OCI-M1 (cell line): ENCODE results near the gene OR7G3.
A peak's percentile ranks its signal among the peaks of the same experiment; 100 is the strongest.

ENCODE experiments used
- DNase-seq: peaks from one replicate; lab custom pipeline; 2025; lab: John Stamatoyannopoulos, UW

The OR7G3 gene

DNA sequence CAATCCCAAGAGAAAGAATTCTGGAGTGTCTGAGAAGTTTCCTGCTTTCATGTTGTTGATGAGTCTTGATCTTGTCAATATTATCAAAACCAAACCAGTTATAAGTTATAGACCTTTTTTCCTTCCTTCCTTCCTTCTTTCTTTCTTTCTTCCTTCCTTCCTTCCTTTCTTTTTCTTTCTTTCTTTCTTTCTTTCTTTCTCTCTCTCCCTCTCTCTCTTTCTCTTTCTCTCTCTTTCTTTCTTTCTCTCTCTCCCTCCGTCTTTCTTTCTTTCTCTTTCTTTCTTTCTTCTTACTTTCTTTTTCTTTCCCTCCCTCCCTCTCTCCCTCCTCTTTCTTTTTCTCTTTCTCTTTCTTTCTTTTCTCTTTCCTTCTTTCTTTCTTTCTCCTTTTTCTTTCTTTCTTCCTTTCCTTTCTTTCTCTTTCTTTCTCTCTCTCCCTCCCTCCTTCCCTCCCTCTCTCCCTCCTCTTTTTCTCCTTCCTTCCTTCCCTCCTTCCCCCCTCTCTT is at the start of gene OR7G3:
Gene OR7G3, minus strand, starts transcription at position 51 of the 506 bp plus-strand sequence. Its CDS starts 0 bp downstream, at position 51.
- DNase-seq, result no peak

DNA sequence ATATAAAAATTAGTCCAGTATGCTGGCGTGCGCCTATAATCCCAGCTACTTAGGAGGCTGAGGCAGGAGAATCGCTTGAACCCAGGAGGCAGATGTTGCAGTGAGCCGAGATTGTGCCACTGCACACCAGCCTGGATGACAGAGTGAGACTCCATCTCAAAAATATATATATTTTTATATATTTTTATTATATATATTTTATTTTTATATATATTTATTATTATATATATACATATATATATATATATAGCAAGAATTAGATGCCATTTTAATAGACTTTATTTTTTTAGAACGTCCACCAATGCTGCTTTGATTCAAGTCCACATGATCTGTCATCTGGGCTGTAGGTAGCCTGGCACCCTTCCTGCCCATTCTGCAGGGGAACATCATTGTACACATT is 48.6 kb upstream of the OR7G3 start:
- no peak for DNase-seq

DNA sequence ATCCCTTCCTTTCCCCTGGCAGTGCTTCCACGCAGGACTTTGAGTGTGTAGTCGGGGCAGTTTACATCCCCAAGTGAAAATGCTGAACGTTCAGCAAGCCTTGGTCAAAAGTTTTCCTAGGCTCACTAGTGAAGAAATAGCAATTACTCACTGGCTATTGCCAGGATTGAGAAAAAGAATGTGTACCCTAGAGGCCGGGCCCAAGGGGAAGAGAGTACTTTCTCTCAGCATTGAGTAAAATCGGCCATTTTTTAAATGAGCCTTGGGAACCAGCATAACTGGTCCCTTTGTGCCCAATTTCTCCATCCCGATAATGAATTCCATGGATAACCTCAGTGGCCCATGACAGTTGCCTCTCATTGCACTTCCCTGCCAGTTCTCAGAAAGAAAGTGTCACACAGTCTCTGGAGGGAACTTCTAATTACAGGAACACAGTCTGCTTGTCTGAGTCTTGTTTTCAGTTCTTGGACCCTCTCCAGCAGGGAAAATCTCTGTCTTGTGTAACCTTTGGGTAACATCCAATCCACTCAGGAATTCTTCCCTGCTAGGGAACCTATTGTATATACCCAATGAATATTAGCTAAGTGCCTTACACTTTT is 44.7 kb upstream of the OR7G3 start:
- DNase-seq, result no peak

DNA sequence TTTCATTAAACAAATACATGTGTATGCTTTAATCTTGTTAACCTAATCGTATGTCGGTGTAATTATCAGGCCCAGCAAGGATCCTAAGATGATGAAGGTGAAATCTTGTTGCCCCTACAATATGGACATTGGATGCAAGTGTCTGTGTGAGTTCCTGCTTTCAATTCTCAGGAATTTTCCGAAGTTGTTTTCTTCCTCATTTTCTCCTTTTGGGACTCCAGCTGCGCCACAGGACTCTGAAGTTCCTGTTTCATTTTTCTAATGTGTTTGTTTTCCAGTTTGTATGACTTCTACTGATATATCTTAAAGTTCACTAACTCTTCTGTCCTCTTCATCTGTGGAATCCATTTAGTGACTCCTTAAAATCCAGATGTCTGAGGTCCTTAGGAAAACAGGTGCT is 40.1 kb upstream of the OR7G3 start:
- no peak for DNase-seq

DNA sequence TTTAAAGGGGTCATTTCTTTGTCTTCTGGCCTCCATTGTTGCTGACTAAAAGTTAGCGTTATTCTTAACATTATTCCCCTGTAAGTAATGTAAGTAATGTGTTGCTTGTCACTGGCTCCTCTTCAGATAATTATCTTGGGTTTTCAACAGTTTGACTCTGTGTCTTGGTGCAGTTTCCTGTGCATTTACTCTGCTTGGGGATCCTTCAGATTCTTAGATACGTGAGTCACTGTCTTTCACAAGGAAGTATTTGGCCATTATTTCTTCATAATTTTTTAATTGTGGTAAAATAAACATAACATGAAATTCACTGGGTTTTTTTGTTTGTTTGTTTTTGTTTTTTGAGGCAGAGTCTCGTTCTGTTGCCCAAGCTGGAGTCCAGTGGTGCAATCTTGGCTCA is 38.5 kb upstream of the OR7G3 start:
- DNase-seq, result no peak

DNA sequence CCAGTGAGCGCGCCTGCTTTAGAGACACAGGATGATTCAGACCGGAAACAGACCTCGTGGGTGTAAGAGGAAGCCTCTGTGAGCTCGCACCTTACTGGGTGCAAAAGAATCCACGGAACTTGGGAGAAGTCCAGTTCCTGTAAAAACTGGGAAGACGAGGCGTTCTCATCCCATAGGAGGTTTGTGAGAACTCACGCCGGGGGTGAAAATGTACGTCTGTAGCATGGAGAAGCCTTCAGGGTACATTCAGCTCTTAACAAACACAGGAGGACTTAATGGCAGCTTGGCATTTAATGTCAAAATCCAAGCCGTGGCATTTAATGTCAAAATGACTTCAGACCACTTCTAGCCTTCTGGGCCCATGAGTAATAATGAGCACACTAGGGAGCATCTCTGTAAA is 34.7 kb upstream of the OR7G3 start:
- no peak for DNase-seq

DNA sequence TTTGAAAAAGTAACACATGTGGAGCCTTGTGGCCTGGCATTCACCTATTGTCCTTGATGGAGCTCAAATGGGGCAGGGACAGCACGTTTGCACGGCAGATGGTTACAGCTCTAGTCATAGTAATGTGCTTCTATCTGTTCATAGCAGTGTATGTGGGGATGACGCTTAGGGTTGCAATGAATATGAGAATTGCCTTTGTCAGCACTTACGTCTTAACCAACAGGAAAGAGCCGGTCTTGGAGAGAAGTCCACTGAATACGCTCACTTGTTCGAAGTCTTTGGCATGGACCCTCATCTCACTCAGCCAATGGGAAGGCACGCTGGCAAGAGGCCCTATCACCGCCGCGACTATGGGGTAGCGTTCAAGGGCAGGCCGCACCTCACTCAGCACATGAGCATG is 33.1 kb upstream of the OR7G3 start:
- DNase-seq, result no peak

DNA sequence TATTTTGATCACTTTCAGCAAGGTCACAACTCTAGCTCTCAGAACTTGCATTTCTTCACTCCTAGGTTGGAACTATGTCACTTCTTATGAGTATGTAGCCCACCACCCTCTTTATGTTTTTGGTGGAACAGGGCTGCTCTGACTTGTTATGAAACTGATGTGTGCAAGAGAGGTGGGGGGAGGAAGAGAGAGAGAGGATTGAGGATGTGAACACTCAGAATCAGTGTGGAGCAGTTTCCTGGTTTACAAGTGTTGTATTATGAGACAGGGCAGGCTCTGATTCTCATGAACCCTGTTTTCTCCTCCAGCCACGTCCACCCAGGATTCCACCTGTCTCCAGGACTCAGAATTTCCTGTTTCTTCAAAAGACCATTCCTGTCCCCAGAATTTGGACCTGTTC is 29.6 kb upstream of the OR7G3 start:
- no peak for DNase-seq

DNA sequence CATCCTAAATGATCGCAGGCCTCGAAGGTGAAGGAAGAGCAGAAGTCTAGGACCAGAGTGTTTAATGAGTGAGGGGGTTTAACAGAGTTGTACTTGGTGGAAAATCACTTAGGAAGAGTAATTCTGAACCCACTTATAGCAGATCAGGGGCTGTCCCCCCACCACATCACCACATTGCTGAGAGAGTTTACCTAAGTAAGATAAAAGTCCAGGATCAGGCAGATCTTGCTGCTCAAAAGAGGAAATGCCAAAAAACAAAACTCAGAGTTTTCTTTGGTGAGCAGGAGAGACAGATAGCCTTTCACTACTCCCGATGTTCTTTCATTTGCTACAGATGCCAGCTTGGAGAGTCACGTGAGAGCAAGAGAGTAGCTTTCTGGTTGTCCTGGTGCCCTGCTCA is 28.8 kb upstream of the OR7G3 start:
- no peak for DNase-seq

DNA sequence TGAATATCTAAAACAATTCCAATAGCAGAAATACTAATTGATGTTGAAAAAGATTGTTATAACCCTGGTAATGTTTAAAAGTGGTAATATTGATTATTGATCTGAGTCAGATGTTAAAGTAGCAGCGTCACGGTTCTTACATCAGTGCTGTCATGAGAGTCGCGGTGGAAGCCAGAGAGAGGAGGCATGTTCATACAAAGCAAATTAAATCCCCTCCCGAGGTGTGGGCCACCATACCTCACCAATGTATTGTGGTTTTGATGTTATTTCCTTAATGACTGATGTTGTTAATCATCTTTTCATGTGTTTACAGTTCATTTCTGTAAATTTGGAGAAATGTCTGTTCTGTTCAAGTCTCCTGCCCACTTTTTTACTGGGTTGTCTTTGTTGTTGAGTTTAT is 24.6 kb upstream of the OR7G3 start:
- DNase-seq, result no peak

DNA sequence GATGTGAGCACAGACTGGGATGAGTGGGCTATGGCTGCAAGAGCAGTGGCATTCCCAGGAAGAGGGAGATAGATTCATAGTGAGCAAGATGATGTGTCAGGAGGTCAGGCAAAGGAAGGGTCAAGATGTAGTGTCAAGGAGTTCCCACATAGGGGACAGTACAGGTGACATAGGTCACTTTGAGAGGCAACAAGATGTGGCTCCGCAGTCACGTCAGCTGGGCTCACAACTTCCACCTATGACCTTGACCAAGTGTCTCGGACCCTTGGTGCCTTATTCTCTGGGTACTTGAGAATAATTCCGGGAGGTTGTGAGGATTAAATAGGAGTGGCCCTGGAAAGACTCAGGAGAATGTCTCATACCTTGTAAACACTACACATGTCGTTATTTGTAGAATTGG is 23.9 kb upstream of the OR7G3 start:
- DNase-seq, result no peak

DNA sequence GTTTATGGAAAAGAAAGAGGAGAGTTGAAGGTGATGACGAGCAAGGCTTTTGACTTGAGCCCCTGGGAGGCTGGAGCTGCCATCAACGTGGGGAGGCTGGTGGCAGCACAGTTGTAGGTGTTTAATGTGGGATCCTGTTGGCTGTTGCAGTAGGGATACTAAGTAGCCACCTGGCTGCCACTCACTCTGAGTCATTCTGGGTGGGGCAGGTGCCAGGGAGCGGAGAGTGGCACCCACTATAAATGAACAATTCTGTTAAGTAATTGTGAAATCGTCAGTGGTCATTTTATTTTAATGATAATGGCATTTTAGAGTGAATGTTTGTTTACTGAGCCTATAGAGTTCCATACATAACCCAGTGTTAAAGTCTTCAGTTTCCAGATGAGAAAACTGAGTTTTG is 23.2 kb upstream of the OR7G3 start:
- no peak for DNase-seq

DNA sequence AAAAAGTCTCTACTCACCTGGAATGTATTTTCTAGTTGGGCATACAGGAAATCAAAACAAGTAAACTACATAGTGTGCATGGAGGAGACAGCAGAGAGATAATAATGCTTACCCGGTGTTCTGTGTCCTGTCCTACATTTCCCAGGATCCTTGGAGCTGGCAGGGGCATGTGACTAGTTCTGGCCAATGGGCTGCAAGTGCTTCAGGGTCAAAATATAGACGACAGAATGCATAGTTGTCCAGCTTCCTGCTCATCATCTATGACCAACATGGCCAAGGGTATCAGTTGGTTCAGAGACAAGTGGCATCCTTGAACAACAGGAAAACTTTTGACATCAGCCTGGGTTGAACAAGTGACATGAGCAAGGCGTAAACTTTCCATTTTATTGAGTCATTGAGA is 21.9 kb upstream of the OR7G3 start:
- DNase-seq, result no peak

DNA sequence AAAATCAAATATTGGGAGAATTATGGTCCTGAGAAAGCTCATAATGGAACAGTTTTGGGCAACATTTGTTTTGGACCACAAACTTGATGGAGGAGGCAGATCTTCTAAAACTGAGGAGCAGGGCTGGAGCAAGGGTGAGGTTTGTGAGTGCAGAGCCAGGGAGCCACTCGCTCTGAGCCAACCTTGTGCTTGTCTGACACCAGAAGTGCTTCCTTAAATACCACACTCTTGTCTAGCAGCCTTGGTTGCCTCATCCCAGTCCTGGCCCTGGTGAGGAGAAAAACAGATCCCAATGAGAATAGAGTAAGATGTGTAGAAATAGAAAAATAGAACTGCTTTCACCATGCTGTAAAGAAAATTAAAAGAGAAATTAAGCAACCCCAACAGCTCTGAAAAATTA is 20.1 kb upstream of the OR7G3 start:
- no peak for DNase-seq

DNA sequence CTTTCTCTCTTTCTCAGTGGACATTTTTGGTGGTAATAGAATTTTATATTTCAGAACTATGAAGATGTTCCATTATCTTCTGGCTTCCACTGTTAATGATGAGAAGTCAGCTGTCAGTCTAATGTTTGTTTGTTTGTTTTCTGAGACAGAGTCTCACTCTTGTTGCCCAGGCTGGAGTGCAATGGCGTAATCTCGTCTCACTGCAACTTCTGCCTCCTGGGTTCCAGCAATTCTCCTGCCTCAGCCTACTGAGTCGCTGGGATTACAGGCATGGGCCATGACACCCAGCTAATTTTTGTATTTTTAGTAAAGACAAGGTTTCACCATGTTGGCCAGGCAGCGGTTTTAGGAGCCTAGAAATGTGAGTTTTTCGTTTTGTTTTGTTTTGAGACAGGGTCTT is 18.2 kb upstream of the OR7G3 start:
- peak; percentile 34 for DNase-seq

DNA sequence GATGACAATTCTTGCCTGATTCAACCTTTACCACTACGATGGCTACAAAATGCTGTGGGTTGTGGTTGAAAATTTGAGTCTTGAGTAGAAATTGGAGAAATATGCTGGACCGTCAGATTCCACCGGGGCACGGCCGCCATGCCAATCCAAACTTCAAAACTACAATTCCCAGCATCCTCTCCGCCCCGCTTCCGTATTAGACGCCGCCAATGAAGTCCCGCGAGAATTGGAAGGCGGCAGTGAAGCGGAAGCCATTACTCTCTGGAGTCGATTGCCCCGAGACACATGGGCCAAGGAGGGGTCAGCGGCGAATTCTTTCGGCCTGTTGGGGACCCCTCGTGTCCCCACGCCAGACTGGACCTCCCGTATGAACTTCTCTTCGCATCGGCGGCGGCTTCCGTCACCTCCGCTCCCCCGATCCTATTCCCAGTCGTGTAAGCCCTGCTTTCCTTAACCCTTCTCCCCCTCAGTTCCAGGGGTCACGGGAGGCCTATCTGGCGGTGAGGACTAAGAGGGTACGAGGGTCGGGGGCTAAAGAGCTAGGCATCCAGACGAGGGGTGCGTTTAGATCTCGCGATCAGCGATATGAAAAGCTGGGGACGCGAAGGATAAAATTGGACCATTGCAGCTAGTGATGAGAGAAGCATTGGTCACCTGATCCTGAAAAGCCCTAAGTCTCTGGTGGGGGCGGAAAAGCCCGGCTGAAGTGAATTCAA is 13.6 kb upstream of the OR7G3 start, which contains the start of gene ZNF317:
Gene ZNF317, plus strand, starts transcription at position 239 of the 716 bp plus-strand sequence. CDS start 15,620 bp downstream, outside the sequence.
- DNase-seq, result peak; percentile 99

DNA sequence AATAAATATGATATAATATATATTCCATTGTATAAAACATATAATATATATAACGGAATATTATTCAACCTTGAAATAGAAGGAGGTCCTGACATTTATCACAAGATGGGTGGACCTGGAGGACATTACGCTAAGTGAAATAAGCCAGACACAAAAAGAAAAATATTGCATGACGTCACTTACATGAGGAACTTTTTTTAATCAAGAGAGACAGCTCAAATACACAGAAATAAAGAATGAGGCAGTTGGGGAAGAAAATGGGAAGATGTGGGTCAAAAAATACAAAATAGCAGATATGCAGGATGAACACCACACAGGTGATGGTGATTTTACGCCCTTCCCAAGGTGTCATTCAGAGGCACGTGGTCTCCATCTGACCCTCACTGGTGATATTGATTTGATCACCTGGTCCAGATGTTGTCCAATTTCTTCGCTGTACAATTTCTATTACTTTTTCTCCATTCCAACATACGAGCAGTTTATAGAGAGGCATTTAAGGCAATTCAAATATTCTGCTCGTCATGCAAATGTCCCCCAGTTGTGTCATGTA is 12.9 kb upstream of the OR7G3 start:
- peak; percentile 76 for DNase-seq

DNA sequence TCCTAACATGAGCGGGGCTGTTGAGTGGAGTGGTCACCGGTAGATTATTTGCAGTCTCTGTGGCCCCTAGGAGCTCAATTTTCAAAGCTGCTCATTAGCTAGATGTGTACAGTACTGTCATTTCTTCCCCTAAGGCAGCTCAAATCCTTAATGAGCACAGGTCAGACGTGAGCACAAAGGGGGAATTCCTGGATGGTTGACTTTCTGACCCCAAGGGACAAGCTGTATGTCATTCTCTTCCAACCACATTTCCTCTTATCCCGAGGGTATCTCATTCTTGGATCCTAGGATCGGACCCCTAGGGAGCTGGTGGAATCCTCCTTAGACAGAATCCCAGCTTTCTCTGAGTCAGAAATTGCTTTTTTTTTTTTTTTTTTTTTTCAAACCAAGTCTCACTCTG is 5.7 kb upstream of the OR7G3 start:
- DNase-seq, result no peak

DNA sequence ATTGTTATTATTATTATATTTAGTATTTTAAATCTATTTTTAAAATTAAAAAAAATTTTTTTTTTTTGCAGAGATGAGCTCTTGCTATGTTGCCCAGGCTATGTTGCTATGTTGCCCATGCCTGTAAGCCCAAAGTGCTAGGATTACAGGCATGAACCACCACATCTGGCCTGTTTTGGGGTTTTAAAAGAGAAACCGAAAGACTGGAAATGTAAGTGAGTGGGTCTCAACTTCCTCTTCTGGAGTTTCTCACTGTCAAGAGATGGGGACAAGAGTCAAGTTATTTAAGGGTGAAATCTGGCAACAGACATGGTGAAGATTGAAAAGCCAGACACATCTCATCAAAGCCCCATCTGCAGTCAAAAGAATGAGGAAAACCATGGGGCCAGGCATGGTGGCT is 4.2 kb upstream of the OR7G3 start:
- DNase-seq, result peak; percentile 96

DNA sequence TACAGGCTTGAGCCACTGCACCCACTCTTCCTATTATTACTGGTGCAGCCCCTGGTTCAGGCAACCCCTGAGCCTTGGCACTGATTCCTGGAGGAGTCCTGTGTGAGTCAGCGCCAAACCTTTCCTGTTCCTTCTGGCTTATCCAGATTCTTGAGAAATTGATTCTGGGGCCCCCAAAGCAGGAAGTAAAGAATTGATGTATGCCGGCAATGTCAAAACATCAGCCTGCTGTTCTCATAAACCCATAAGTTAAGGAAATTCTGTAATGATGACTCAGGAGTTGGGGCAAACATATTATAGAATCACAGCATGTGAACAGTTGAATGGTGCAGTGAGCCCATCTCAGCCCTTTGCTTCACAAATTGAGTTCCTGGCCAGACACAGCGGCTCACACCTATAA is 1.4 kb upstream of the OR7G3 start:
- no peak for DNase-seq

DNA sequence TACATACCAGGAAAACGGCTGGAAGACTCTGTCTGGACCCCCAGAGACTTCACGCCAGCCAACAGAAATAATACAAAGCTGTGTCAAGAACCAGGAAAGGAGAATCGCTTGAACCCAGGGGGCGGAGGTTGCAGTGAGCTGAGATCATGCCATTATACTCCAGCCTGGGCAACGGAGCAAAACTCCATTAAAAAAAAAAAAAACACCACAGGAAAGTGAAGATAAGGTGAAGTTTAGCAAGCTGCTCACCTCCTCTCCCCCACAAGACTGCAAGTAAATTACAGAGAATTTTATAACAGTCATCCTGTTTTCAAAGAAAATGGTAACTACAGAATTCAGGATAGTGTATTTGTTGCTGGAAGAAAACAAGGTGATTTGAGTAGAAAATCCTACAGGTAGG is 10.2 kb downstream of the OR7G3 start:
- DNase-seq, result peak; percentile 48

DNA sequence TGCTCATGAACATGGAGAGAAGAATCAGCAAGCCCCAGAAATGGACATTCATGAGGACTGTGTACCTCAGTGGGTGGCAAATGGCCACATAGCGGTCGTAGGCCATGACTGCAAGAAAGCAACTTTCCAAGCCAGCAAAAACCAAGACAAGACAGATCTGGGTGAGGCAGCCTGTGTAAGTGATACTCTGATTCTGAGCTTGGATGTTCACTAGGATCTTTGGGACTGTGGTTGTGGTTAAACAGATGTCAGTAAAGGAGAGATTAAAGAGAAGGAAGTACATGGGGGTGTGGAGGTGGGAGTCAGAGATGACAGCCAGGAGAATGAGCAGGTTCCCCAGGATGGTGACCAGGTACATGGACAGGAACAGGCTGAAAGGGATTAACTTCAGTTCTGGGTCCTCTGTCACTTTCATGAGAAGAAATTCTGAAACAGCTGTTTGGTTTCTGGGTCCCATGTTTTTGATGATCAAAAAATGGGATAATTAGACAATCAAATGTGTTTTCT is 11.4 kb downstream of the OR7G3 start, which contains the start of gene OR7G1:
Gene OR7G1, minus strand, starts transcription at position 457 of the 507 bp plus-strand sequence. Its CDS starts 0 bp downstream, at position 457.
- DNase-seq, result peak; percentile 79

DNA sequence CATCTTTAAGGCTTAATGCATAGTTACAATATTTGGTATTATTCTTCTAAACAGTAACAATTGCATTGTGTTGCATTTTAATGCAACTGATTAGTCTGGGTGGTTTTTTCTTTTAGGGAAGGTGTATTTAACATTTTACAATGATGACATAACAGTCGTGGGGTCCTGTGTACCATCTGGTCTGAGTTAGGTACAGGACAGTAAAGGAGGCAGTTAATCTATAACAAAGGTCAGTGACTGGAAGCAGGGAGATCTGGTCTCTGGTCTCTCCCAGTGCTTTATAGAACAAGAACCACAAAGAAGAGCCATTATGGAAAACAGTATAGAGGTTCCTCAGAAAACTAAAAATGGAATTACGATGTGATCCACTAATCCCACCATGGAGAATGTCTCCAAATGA is 16.8 kb downstream of the OR7G3 start:
- DNase-seq, result no peak
